Liver (tissue), 9 donors: ENCODE results near the gene COL8A2. TPM values are rescaled to one million over a fixed set of nuclear protein-coding genes. Genes with fewer than 3 reads are reported as not detected.

ENCODE experiments used
- DNase-seq: peaks from one replicate; pipeline ENCODE4 v3.0.0-alpha.2; 2017; ENCODE audit warnings: low spot score
- H3K27ac ChIP-seq, 2 donors: one replicate each; pipeline ENCODE4 v1.7.0; 2013; ENCODE audit warnings: inconsistent platforms in 2 of 2, low read length in 2 of 2, control low read depth in 1 of 2, low read depth in 1 of 2, mild to moderate bottlenecking in 1 of 2
- H3K27me3 ChIP-seq, 4 donors: one replicate each; pipeline versions ENCODE4 v1.6.1 to v1.7.0; 2013; ENCODE audit warnings: low read length in 3 of 4, inconsistent platforms in 1 of 4, mild to moderate bottlenecking in 1 of 4, moderate library complexity in 1 of 4; ENCODE audit not compliant: control insufficient read depth in 4 of 4, insufficient read depth in 4 of 4
- H3K36me3 ChIP-seq, 4 donors: one replicate each; pipeline versions ENCODE4 v1.6.1 to v1.7.0; 2013; ENCODE audit warnings: low read length in 3 of 4, mild to moderate bottlenecking in 3 of 4, low read depth in 1 of 4, moderate library complexity in 1 of 4; ENCODE audit not compliant: control insufficient read depth in 4 of 4, insufficient read depth in 3 of 4
- H3K4me1 ChIP-seq, 4 donors: one replicate each; pipeline versions ENCODE4 v1.6.1 to v1.7.0; 2013; ENCODE audit warnings: low read length in 3 of 4, mild to moderate bottlenecking in 3 of 4, moderate library complexity in 1 of 4; ENCODE audit not compliant: control insufficient read depth in 4 of 4, insufficient read depth in 4 of 4
- H3K4me3 ChIP-seq, 3 donors: one replicate each; pipeline versions ENCODE4 v1.6.1 to v1.7.0; 2013; ENCODE audit warnings: low read length in 3 of 3, control low read depth in 1 of 3, low read depth in 1 of 3, mild to moderate bottlenecking in 1 of 3
- H3K9ac ChIP-seq, 2 donors: one replicate each; pipeline ENCODE4 v1.7.0; 2013; ENCODE audit warnings: low read length in 2 of 2, mild to moderate bottlenecking in 2 of 2, moderate library complexity in 2 of 2, control low read depth in 1 of 2, low read depth in 1 of 2
- H3K9me3 ChIP-seq, 4 donors: one replicate each; pipeline versions ENCODE4 v1.6.1 to v1.7.0; 2013; ENCODE audit warnings: low read length in 3 of 4; ENCODE audit not compliant: control insufficient read depth in 4 of 4
- EGR1 ChIP-seq, 2 donors: IDR thresholded peaks; 2 replicates each; pipeline ENCODE4 v1.6.1; 2016 to 2018; ENCODE audit warnings: antibody characterized with exemption in 2 of 2, low read depth in 2 of 2
- FOXA1 ChIP-seq: IDR thresholded peaks from 2 replicates; pipeline ENCODE4 v1.6.1; 2016; ENCODE audit warnings: antibody characterized with exemption
- FOXA2 ChIP-seq: IDR thresholded peaks from 2 replicates; pipeline ENCODE4 v1.6.1; 2016; ENCODE audit warnings: antibody characterized with exemption
- GABPA ChIP-seq, 2 donors: IDR thresholded peaks in 1 of 2; conservative IDR thresholded peaks in 1 of 2; 2 replicates each; pipeline ENCODE4 v1.6.1; 2016; ENCODE audit warnings: antibody characterized with exemption in 2 of 2, mild to moderate bottlenecking in 1 of 2, moderate library complexity in 1 of 2
- HNF4A ChIP-seq, 2 donors: conservative IDR thresholded peaks; 2 replicates each; pipeline ENCODE4 v1.6.1; 2016; ENCODE audit warnings: antibody characterized with exemption in 2 of 2, mild to moderate bottlenecking in 2 of 2
- HNF4G ChIP-seq: IDR thresholded peaks from 2 replicates; pipeline ENCODE4 v1.6.1; 2016; ENCODE audit warnings: antibody characterized with exemption
- JUND ChIP-seq, 2 donors: IDR thresholded peaks; 2 replicates each; pipeline ENCODE4 v1.6.1; 2016; ENCODE audit warnings: antibody characterized with exemption in 2 of 2
- NR2F2 ChIP-seq: IDR thresholded peaks from 2 replicates; pipeline ENCODE4 v1.6.1; 2016; ENCODE audit warnings: antibody characterized with exemption
- RAD21 ChIP-seq, 2 donors: IDR thresholded peaks; 2 replicates each; pipeline ENCODE4 v1.6.1; 2016; ENCODE audit warnings: antibody characterized with exemption in 2 of 2, mild to moderate bottlenecking in 2 of 2
- RXRA ChIP-seq, 2 donors: IDR thresholded peaks; 2 replicates each; pipeline ENCODE4 v1.6.1; 2017 to 2018; ENCODE audit warnings: antibody characterized with exemption in 2 of 2, mild to moderate bottlenecking in 1 of 2
- SP1 ChIP-seq: IDR thresholded peaks from 2 replicates; pipeline ENCODE4 v1.6.1; 2018; ENCODE audit warnings: antibody characterized with exemption, mild to moderate bottlenecking
- TAF1 ChIP-seq: conservative IDR thresholded peaks from 2 replicates; pipeline ENCODE4 v1.6.1; 2016; ENCODE audit warnings: antibody characterized with exemption, mild to moderate bottlenecking
- YY1 ChIP-seq: IDR thresholded peaks from 2 replicates; pipeline ENCODE4 v1.6.1; 2016; ENCODE audit warnings: antibody characterized with exemption, mild to moderate bottlenecking
- WGBS: extraction: QIAGEN DNeasy Blood & Tissue Kit; methylation state at CpG from one replicate; pipeline ENCODE4 v1.1.7; 2013; 5-methylcytosine and 5-hydroxymethylcytosine counted together
- polyA plus RNA-seq, 2 donors: library from polyadenylated mRNA; stranded (reverse) in 1 of 2; unstranded in 1 of 2; fragments of 200-250 nt in 1 of 2; fragments of >200 nt in 1 of 2; fragmentation: Nextera tagmentation in 1 of 2; extraction: Ambion mirVana in 1 of 2; gene quantifications; one replicate each; pipeline versions ENCODE4 v1.2.1 to v1.2.3, GENCODE V29; 2013 to 2015
- total RNA-seq, 2 donors: library from RNA; depleted of rRNA; stranded (reverse); fragments of >200 nt; gene quantifications; one replicate each; pipeline ENCODE4 v1.2.3, GENCODE V29; 2014
- TF ChIP-seq, protein P1 (sequence below): IDR thresholded peaks from 2 replicates; pipeline ENCODE4 v1.6.1; 2016; ENCODE audit warnings: antibody characterized with exemption
- TF ChIP-seq, protein P2 (sequence below): IDR thresholded peaks from 2 replicates; pipeline ENCODE4 v1.6.1; 2016; ENCODE audit warnings: antibody characterized with exemption
- TF ChIP-seq, protein P3 (sequence below): IDR thresholded peaks from 2 replicates; pipeline ENCODE4 v1.6.1; 2016; ENCODE audit warnings: antibody characterized with exemption
- TF ChIP-seq, protein P4 (sequence below): fragments of 150-350 bp; IDR thresholded peaks from 2 replicates; pipeline ENCODE4 v1.5.1; 2017; ENCODE audit warnings: improper control_type of control experiment, low read depth, low read length; ENCODE audit not compliant: missing input control
- TF ChIP-seq, protein P5 (sequence below): IDR thresholded peaks from 2 replicates; pipeline ENCODE4 v1.6.1; 2016; ENCODE audit warnings: antibody characterized with exemption, mild to moderate bottlenecking
- donor health status: healthy.
- donor health status: healthy.
- donor health status: healthy.
- donor health status: healthy.
- donor health status: healthy.

Gene COL8A2
- total and polyA plus RNA-seq, 4 donors = 0.04 to 0.47 (median 0.35) TPM

DNA sequence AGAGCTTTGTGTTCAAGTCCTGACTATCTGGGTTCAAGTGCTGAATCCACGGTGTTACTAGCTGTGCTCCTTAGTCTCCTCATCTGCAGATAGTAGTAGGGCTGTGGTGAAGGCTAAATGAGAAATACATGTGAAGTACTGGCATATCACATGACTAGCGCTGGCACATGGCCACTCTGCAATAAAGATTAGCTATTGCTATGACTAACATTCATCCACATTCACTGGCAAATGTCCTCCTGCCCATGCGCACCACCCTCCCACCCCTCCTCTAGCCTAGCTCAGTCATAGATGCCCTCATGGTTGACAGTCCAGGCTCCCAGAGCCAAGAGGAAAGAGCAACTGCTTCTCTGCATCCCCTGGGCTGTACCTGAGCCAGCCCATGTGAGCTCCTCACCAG lies 8.5 kb upstream of the COL8A2 start (continued):
- TF ChIP-seq, protein P1, sequence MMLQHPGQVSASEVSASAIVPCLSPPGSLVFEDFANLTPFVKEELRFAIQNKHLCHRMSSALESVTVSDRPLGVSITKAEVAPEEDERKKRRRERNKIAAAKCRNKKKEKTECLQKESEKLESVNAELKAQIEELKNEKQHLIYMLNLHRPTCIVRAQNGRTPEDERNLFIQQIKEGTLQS = no peak
- TF ChIP-seq, protein P2, sequence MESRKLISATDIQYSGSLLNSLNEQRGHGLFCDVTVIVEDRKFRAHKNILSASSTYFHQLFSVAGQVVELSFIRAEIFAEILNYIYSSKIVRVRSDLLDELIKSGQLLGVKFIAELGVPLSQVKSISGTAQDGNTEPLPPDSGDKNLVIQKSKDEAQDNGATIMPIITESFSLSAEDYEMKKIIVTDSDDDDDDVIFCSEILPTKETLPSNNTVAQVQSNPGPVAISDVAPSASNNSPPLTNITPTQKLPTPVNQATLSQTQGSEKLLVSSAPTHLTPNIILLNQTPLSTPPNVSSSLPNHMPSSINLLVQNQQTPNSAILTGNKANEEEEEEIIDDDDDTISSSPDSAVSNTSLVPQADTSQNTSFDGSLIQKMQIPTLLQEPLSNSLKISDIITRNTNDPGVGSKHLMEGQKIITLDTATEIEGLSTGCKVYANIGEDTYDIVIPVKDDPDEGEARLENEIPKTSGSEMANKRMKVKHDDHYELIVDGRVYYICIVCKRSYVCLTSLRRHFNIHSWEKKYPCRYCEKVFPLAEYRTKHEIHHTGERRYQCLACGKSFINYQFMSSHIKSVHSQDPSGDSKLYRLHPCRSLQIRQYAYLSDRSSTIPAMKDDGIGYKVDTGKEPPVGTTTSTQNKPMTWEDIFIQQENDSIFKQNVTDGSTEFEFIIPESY = no peak
- no peak for TF ChIP-seq SP1

DNA sequence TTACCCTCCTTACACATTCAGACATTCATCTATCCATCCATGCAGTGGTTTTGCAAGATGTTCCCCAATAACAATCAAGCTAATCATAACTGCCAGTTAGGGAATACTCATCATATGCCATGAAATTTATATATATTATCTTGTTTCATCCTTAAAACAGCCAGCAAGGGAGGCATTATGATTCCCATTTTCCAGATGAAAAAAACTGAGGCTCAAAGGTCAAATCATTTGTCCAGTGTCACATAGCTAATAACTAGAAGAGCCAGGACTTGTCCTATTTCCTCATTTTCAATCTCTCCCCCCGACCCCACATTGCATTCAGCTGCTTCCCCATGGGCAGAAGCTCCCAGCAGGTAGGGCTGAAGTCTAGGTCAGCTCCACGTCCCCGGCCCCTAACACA lies 7.0 kb upstream of the COL8A2 start:
- DNase-seq = no peak
- no peak overlapping the region for H3K27ac ChIP-seq
- no peaks in the 10 kb centered on the region for H3K27me3 ChIP-seq
- peaks cover 1 to 9% (median 5%) of the 10 kb centered on the region in 4 donors for H3K36me3 ChIP-seq
- no peaks in the 10 kb centered on the region for H3K9me3 ChIP-seq
- no peak overlapping the region for H3K4me3 ChIP-seq
- TF ChIP-seq, protein P1 = no peak
- TF ChIP-seq JUND (IDR thresholded peaks at IDR 0.05) (no peak), RXRA (IDR thresholded peaks at IDR 0.05) (no peak), HNF4A (conservative IDR thresholded peaks at IDR 0.05) (no peak), YY1 (no peak), NR2F2 (no peak), SP1 (no peak), GABPA (IDR thresholded peaks at IDR 0.05 in 1 of 2, conservative IDR thresholded peaks at IDR 0.05 in 1 of 2) (no peak), RAD21 (IDR thresholded peaks at IDR 0.05) (no peak), TAF1 (no peak), FOXA1 (no peak)
- TF ChIP-seq, protein P3, sequence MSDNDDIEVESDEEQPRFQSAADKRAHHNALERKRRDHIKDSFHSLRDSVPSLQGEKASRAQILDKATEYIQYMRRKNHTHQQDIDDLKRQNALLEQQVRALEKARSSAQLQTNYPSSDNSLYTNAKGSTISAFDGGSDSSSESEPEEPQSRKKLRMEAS = no peak
- TF ChIP-seq, protein P4, sequence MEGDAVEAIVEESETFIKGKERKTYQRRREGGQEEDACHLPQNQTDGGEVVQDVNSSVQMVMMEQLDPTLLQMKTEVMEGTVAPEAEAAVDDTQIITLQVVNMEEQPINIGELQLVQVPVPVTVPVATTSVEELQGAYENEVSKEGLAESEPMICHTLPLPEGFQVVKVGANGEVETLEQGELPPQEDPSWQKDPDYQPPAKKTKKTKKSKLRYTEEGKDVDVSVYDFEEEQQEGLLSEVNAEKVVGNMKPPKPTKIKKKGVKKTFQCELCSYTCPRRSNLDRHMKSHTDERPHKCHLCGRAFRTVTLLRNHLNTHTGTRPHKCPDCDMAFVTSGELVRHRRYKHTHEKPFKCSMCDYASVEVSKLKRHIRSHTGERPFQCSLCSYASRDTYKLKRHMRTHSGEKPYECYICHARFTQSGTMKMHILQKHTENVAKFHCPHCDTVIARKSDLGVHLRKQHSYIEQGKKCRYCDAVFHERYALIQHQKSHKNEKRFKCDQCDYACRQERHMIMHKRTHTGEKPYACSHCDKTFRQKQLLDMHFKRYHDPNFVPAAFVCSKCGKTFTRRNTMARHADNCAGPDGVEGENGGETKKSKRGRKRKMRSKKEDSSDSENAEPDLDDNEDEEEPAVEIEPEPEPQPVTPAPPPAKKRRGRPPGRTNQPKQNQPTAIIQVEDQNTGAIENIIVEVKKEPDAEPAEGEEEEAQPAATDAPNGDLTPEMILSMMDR = no peak
- WGBS = 81% methylated on average over 3 of the region's 3 CpGs
- H3K4me1 ChIP-seq = no peaks in the 10 kb centered on the region
- H3K9ac ChIP-seq = no peak overlapping the region

DNA sequence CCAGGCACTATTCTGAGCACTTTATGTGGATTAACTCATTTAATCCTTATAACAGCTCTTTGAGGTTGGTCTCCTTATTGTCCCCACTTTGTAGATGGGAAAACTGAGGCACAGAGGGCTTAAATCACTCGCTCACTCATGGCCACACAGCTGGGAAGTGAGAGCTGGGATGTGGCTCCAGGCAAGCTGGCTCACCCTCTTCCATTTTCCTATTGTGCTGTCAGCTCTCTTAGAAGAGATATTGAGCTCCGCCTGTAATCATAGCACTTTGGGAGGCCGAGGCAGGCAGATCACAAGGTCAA lies 3.8 kb upstream of the COL8A2 start:
- no peak overlapping the region for H3K27ac ChIP-seq
- DNase-seq = no peak
- 92% methylated on average over 3 of the region's 3 CpGs for WGBS
- no peaks in the 10 kb centered on the region for H3K9me3 ChIP-seq
- no peaks in the 10 kb centered on the region for H3K27me3 ChIP-seq
- H3K9ac ChIP-seq = no peak overlapping the region
- H3K4me1 ChIP-seq = peaks cover 0 to 3% (median 0%) of the 10 kb centered on the region in 4 donors
- no peaks in the 10 kb centered on the region for H3K36me3 ChIP-seq
- no peak overlapping the region for H3K4me3 ChIP-seq
- TF ChIP-seq YY1 = no peak
- TF ChIP-seq, protein P5, sequence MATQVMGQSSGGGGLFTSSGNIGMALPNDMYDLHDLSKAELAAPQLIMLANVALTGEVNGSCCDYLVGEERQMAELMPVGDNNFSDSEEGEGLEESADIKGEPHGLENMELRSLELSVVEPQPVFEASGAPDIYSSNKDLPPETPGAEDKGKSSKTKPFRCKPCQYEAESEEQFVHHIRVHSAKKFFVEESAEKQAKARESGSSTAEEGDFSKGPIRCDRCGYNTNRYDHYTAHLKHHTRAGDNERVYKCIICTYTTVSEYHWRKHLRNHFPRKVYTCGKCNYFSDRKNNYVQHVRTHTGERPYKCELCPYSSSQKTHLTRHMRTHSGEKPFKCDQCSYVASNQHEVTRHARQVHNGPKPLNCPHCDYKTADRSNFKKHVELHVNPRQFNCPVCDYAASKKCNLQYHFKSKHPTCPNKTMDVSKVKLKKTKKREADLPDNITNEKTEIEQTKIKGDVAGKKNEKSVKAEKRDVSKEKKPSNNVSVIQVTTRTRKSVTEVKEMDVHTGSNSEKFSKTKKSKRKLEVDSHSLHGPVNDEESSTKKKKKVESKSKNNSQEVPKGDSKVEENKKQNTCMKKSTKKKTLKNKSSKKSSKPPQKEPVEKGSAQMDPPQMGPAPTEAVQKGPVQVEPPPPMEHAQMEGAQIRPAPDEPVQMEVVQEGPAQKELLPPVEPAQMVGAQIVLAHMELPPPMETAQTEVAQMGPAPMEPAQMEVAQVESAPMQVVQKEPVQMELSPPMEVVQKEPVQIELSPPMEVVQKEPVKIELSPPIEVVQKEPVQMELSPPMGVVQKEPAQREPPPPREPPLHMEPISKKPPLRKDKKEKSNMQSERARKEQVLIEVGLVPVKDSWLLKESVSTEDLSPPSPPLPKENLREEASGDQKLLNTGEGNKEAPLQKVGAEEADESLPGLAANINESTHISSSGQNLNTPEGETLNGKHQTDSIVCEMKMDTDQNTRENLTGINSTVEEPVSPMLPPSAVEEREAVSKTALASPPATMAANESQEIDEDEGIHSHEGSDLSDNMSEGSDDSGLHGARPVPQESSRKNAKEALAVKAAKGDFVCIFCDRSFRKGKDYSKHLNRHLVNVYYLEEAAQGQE = no peak
- no peak for TF ChIP-seq RXRA (IDR thresholded peaks at IDR 0.05)
- TF ChIP-seq, protein P4 = no peak
- TF ChIP-seq SP1 = no peak
- no peak for TF ChIP-seq HNF4A (conservative IDR thresholded peaks at IDR 0.05)
- no peak for TF ChIP-seq FOXA1
- no peak for TF ChIP-seq RAD21 (IDR thresholded peaks at IDR 0.05)
- no peak for TF ChIP-seq GABPA (IDR thresholded peaks at IDR 0.05 in 1 of 2, conservative IDR thresholded peaks at IDR 0.05 in 1 of 2)
- TF ChIP-seq TAF1 = no peak
- TF ChIP-seq HNF4G = no peak
- no peak for TF ChIP-seq FOXA2
- TF ChIP-seq NR2F2 = no peak
- no peak for TF ChIP-seq JUND (IDR thresholded peaks at IDR 0.05)
- TF ChIP-seq, protein P3 = no peak
- no peak for TF ChIP-seq EGR1 (IDR thresholded peaks at IDR 0.05; ENCODE audit: low read depth in 2 of 2)
